Right atrium auricular region (tissue), 2 donors: ENCODE data around the gene ZNF641. TPM values are rescaled to one million over a fixed set of nuclear protein-coding genes. Genes with fewer than 3 reads are reported as not detected.

ENCODE experiments used
- DNase-seq: peaks from one replicate; pipeline ENCODE4 v3.0.0-alpha.2; 2019; ENCODE audit warnings: low spot score
- H3K27ac ChIP-seq, 2 donors: fragments of 200-600 bp; sonication (generic); 1 replicate in 1 of 2; 2 replicates in 1 of 2; pipeline ENCODE4 v1.5.1; 2016 to 2019
- H3K27me3 ChIP-seq, 2 donors: fragments of 200-600 bp; sonication (generic); one replicate each; pipeline versions ENCODE4 v1.5.1 to v1.6.0; 2017 to 2019
- H3K36me3 ChIP-seq: fragments of 200-600 bp; sonication (generic); one replicate; pipeline ENCODE4 v1.5.1; 2016
- H3K4me1 ChIP-seq, 2 donors: fragments of 200-600 bp; sonication (generic); one replicate each; pipeline versions ENCODE4 v1.5.1 to v1.6.0; 2017 to 2019
- H3K4me3 ChIP-seq, 2 donors: fragments of 200-600 bp; sonication (generic); 1 replicate in 1 of 2; 2 replicates in 1 of 2; pipeline ENCODE4 v1.5.1; 2017 to 2019; ENCODE audit warnings: mild to moderate bottlenecking in 1 of 2, moderate library complexity in 1 of 2
- H3K9me3 ChIP-seq, 2 donors: fragments of 200-600 bp; sonication (generic); one replicate each; pipeline ENCODE4 v1.5.1; 2019
- total RNA-seq, 2 donors: library from RNA; depleted of rRNA; stranded (reverse); fragments of >200 nt; gene quantifications; one replicate each; pipeline ENCODE4 v1.1.0, GENCODE V29; 2016
- TF ChIP-seq, protein P1 (sequence below), 2 donors: fragments of 200-600 bp; sonication (generic); IDR thresholded peaks; one replicate each; pipeline ENCODE4 v1.5.1; 2019; ENCODE audit warnings: antibody characterized with exemption in 2 of 2

ZNF641 gene
- total RNA-seq, 2 donors from 2014 or later: 18.1 to 19.1 TPM

DNA sequence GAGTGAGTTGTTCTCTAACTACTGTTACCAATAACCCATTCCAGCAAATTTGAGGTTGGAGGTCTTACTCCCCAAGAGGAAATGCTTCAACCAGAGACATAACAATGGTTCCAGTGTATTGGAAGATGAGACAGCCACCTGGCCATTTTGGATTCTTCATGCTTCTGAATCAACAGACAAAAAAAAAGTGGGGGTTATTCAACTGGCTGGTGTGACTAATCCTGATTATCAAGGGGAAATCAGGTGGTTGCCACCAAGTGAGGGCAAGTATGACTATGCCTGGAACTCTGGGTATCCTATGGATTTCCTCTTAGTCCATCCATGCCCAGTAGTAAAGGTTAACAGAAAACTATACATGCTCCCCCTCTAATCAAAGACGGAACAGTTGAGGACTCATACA, 29.9 kb upstream of the ZNF641 start:
- TF ChIP-seq, protein P1, sequence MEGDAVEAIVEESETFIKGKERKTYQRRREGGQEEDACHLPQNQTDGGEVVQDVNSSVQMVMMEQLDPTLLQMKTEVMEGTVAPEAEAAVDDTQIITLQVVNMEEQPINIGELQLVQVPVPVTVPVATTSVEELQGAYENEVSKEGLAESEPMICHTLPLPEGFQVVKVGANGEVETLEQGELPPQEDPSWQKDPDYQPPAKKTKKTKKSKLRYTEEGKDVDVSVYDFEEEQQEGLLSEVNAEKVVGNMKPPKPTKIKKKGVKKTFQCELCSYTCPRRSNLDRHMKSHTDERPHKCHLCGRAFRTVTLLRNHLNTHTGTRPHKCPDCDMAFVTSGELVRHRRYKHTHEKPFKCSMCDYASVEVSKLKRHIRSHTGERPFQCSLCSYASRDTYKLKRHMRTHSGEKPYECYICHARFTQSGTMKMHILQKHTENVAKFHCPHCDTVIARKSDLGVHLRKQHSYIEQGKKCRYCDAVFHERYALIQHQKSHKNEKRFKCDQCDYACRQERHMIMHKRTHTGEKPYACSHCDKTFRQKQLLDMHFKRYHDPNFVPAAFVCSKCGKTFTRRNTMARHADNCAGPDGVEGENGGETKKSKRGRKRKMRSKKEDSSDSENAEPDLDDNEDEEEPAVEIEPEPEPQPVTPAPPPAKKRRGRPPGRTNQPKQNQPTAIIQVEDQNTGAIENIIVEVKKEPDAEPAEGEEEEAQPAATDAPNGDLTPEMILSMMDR (IDR thresholded peaks at IDR 0.05): no peak
- DNase-seq: no peak
- Histone ChIP-seq H3K4me3 (no peak overlapping the region), H3K9me3 (no peaks in the 10 kb centered on the region), H3K27me3 (no peaks in the 10 kb centered on the region), H3K36me3 (no peaks in the 10 kb centered on the region), H3K27ac (no peak overlapping the region), H3K4me1 (no peaks in the 10 kb centered on the region)

DNA sequence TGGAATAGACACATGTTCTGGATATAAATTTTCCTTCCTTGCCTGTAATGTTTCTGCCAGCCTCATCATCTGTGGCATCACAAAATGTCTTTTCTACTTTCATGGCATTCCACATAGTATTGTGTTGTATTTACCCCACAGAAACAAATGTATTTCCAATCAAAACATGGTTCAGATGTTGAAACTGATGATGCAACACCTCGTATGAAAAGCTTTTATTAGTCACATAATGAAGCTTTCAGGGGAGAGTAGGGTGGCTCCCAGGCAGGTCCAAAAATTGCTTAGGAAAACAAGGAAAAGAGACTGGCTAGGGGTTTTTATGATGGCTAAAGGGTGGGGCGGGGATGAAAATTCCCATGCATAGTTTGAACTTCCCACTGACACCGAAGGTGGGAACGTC, 29.1 kb upstream of the ZNF641 start:
- Histone ChIP-seq H3K4me1 (no peaks in the 10 kb centered on the region), H3K36me3 (no peaks in the 10 kb centered on the region), H3K9me3 (no peaks in the 10 kb centered on the region), H3K27ac (no peak overlapping the region), H3K27me3 (no peaks in the 10 kb centered on the region), H3K4me3 (no peak overlapping the region)
- no peak for DNase-seq
- TF ChIP-seq, protein P1 (IDR thresholded peaks at IDR 0.05): no peak

DNA sequence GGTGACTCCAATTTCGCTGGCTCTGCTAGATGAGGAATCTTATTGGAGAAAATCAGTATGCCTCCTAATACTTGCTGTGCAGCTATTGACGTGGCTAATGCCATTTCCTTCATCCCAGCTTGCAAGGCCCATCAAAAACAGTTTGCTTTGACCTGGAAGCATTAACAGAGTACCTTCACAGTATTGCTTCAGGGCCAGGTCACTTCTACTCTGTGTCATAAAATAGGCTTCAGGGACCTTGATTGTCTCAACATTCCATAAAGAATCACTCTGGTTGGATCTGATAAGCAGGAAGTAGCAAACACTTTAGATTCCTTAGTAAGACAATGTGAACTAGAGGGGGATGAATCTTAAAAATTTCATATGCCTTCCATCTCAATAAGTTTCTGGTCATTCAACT, 26.9 kb upstream of the ZNF641 start:
- no peaks in the 10 kb centered on the region for H3K4me1 ChIP-seq
- TF ChIP-seq, protein P1 (IDR thresholded peaks at IDR 0.05): no peak
- no peak overlapping the region for H3K27ac ChIP-seq
- no peaks in the 10 kb centered on the region for H3K36me3 ChIP-seq
- H3K4me3 ChIP-seq: no peak overlapping the region
- DNase-seq: no peak
- no peaks in the 10 kb centered on the region for H3K9me3 ChIP-seq
- no peaks in the 10 kb centered on the region for H3K27me3 ChIP-seq

DNA sequence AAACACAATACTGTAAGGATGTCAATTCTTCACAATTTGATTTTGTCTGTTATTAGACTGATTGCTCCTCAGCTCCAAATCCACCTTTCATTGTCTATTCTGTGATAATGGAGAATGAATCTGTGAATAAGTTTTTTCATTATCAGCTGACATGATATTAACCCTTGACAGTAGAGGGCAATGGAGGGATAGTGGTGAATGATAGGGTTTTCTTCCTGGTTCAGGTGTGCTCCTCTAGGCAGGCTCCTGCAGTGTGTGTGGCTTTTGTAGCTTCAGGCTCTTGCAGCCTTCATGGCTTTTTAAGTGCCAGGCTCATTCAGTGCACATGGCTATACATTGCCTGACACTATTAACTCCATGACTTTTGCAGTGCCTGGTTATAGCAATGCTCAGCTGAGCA, 23.4 kb upstream of the ZNF641 start:
- TF ChIP-seq, protein P1 (IDR thresholded peaks at IDR 0.05): no peak

GRCh38 chr12:48366131-48366530, 15.4 kb upstream of the ZNF641 start:
- H3K4me1 ChIP-seq: no peaks in the 10 kb centered on the region
- TF ChIP-seq, protein P1 (IDR thresholded peaks at IDR 0.05): no peak
- no peak overlapping the region for H3K27ac ChIP-seq
- no peaks in the 10 kb centered on the region for H3K27me3 ChIP-seq
- H3K4me3 ChIP-seq: no peak overlapping the region
- H3K36me3 ChIP-seq: no peaks in the 10 kb centered on the region
- DNase-seq: no peak
- peaks cover 0 to 8% of the 10 kb centered on the region in 2 donors for H3K9me3 ChIP-seq

More for the DNA sequence above, 23.4 kb upstream of the ZNF641 start:
- no peaks in the 10 kb centered on the region for H3K4me1 ChIP-seq
- H3K9me3 ChIP-seq: peaks cover 0 to 6% of the 10 kb centered on the region in 2 donors
- DNase-seq: no peak
- H3K27ac ChIP-seq: no peak overlapping the region
- H3K27me3 ChIP-seq: no peaks in the 10 kb centered on the region
- no peak overlapping the region for H3K4me3 ChIP-seq
- no peaks in the 10 kb centered on the region for H3K36me3 ChIP-seq

DNA sequence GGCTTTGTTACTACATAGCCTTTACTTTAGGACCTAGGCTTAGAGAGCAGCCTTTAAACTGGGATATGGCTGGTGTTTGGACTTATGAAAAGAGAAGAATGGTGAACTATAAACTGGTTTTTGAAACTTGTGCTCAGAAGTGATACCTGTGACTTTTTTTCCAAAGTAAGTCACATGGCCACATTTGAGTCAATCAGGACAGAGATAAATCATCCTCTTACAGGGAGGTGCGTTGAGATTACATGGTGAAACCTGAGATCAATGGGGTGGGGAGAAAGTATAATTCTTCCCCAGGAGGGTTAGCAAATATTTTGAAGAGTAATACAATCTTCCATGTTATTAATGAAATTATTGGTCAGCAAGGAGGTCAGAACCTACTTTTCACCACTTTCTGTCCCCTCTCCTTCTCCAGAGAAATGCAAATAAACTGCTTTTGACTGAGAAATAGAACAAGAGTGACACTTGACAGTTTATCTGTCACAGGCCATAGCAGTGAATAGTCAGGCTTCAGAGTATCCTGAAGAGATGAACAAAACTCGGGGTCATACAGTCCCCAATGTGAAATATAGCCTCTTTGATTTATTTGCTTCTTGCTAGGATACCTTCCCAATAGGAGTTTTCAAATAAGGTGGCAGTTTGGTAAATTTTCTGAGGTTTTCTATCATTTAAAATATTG, 11.1 kb upstream of the ZNF641 start:
- no peaks in the 10 kb centered on the region for H3K27me3 ChIP-seq
- H3K4me3 ChIP-seq: no peak overlapping the region
- no peaks in the 10 kb centered on the region for H3K9me3 ChIP-seq
- no peak for DNase-seq
- H3K36me3 ChIP-seq: no peaks in the 10 kb centered on the region
- TF ChIP-seq, protein P1 (IDR thresholded peaks at IDR 0.05): no peak
- no peak overlapping the region for H3K27ac ChIP-seq
- H3K4me1 ChIP-seq: no peaks in the 10 kb centered on the region
